Esophagus (tissue), 2 donors: ENCODE data around the gene DPH5. TPM values are rescaled to one million over a fixed set of nuclear protein-coding genes. Genes with fewer than 3 reads are reported as not detected.
"Not testable (repeated sequence)": the region's sequence is repeated elsewhere in the genome, so short reads cannot be mapped to it uniquely, and the experiment has no call there.

Experiments
- H3K27ac ChIP-seq, 2 donors: one replicate each; pipeline ENCODE4 v1.5.1; 2013; ENCODE audit warnings: low read depth in 2 of 2, mild to moderate bottlenecking in 2 of 2, inconsistent platforms in 1 of 2, low read length in 1 of 2, moderate library complexity in 1 of 2
- H3K27me3 ChIP-seq, 2 donors: one replicate each; pipeline ENCODE4 v1.6.1; 2013; ENCODE audit warnings: low read length in 2 of 2, control low read depth in 1 of 2, mild to moderate bottlenecking in 1 of 2; ENCODE audit not compliant: insufficient read depth in 2 of 2, control insufficient read depth in 1 of 2
- H3K36me3 ChIP-seq, 2 donors: one replicate each; pipeline ENCODE4 v1.6.1; 2013; ENCODE audit warnings: low read length in 1 of 2; ENCODE audit not compliant: control insufficient read depth in 2 of 2, insufficient read depth in 2 of 2
- H3K4me1 ChIP-seq, 2 donors: one replicate each; pipeline ENCODE4 v1.6.1; 2013; ENCODE audit warnings: low read length in 1 of 2; ENCODE audit not compliant: control insufficient read depth in 2 of 2, insufficient read depth in 2 of 2
- H3K4me3 ChIP-seq, 2 donors: one replicate each; pipeline ENCODE4 v1.5.1; 2013; ENCODE audit warnings: low read length in 2 of 2, mild to moderate bottlenecking in 2 of 2, low read depth in 1 of 2, moderate library complexity in 1 of 2
- H3K9me3 ChIP-seq, 2 donors: one replicate each; pipeline ENCODE4 v1.6.1; 2013; ENCODE audit warnings: mild to moderate bottlenecking in 2 of 2, low read depth in 1 of 2, low read length in 1 of 2, moderate library complexity in 1 of 2; ENCODE audit not compliant: control insufficient read depth in 2 of 2, insufficient read depth in 1 of 2
- WGBS, 2 donors: extraction: QIAGEN DNeasy Blood & Tissue Kit; methylation state at CpG; one replicate each; pipeline ENCODE4 v1.1.7; 2013; 5-methylcytosine and 5-hydroxymethylcytosine counted together
- polyA plus RNA-seq, 2 donors: library from polyadenylated mRNA; stranded (reverse); fragments of 200-250 nt; gene quantifications; one replicate each; pipeline ENCODE4 v1.2.3, GENCODE V29; 2013
- donor health status: healthy with polysubstance abuse.
- donor health status: Bipolar disorder and iron deficiency.

DPH5 gene
- polyA plus RNA-seq, 2 donors, result 18.3 to 19.5 TPM

- H3K27ac ChIP-seq, result no peak overlapping the region
Measured at GRCh38 chr1:100950781-100951180, 74.8 kb downstream of the DPH5 start.

GRCh38 chr1:100950337-100950736, 75.2 kb downstream of the DPH5 start:
- no peaks in the 10 kb centered on the region for H3K36me3 ChIP-seq
- H3K4me3 ChIP-seq, result no peak overlapping the region
- no peaks in the 10 kb centered on the region for H3K9me3 ChIP-seq
- H3K4me1 ChIP-seq, result peaks cover 0 to 4% of the 10 kb centered on the region in 2 donors
- no peak overlapping the region for H3K27ac ChIP-seq
- H3K27me3 ChIP-seq, result no peaks in the 10 kb centered on the region

More at GRCh38 chr1:100950781-100951180, 74.8 kb downstream of the DPH5 start:
- H3K4me1 ChIP-seq, result peaks cover 0 to 4% of the 10 kb centered on the region in 2 donors
- H3K27me3 ChIP-seq, result no peaks in the 10 kb centered on the region
- 48 to 53% methylated on average over 4 of the region's 4 CpGs for WGBS, 2 donors
- H3K9me3 ChIP-seq, result no peaks in the 10 kb centered on the region
- H3K4me3 ChIP-seq, result no peak overlapping the region
- no peaks in the 10 kb centered on the region for H3K36me3 ChIP-seq

- H3K4me3 ChIP-seq, H3K36me3 ChIP-seq, H3K4me1 ChIP-seq, H3K27me3 ChIP-seq, H3K9me3 ChIP-seq: not testable (repeated sequence)
- 60 to 66% methylated on average over 9 of the region's 9 CpGs for WGBS, 2 donors
- H3K27ac ChIP-seq, result peak overlapping the region in 1 of 2 donors; percentile 42
Measured at GRCh38 chr1:100949515-100950158, 75.9 kb downstream of the DPH5 start.

GRCh38 chr1:100948721-100949405, 76.7 kb downstream of the DPH5 start:
- H3K9me3 ChIP-seq, H3K27me3 ChIP-seq, H3K4me3 ChIP-seq, H3K27ac ChIP-seq, H3K36me3 ChIP-seq, H3K4me1 ChIP-seq: not testable (repeated sequence)
- 78 to 80% methylated on average over 7 of the region's 7 CpGs for WGBS, 2 donors

GRCh38 chr1:100947816-100948215, 77.8 kb downstream of the DPH5 start:
- not testable (repeated sequence) for H3K9me3 ChIP-seq, H3K36me3 ChIP-seq, H3K27me3 ChIP-seq, H3K4me3 ChIP-seq, H3K27ac ChIP-seq, H3K4me1 ChIP-seq
- WGBS, 2 donors, result 94 to 100% methylated on average over 3 of the region's 3 CpGs

GRCh38 chr1:100946064-100946463, 79.5 kb downstream of the DPH5 start:
- not testable (repeated sequence) for H3K27ac ChIP-seq, H3K4me3 ChIP-seq, H3K27me3 ChIP-seq, H3K36me3 ChIP-seq, H3K9me3 ChIP-seq, H3K4me1 ChIP-seq
- WGBS, 2 donors, result 88 to 94% methylated on average over 3 of the region's 3 CpGs

- no peak overlapping the region for H3K4me3 ChIP-seq
- H3K27ac ChIP-seq, result no peak overlapping the region
- H3K27me3 ChIP-seq, result no peaks in the 10 kb centered on the region
- H3K4me1 ChIP-seq, result no peaks in the 10 kb centered on the region
- no peaks in the 10 kb centered on the region for H3K9me3 ChIP-seq
- peaks cover 0 to 2% of the 10 kb centered on the region in 2 donors for H3K36me3 ChIP-seq
- 98 to 100% methylated on average over 1 of the region's 1 CpG for WGBS, 2 donors
Measured at GRCh38 chr1:100943533-100943932, 82.1 kb downstream of the DPH5 start.

GRCh38 chr1:100942304-100943046, 83.1 kb downstream of the DPH5 start:
- 72 to 74% methylated on average over 2 of the region's 2 CpGs for WGBS, 2 donors
- Histone ChIP-seq H3K9me3 (no peaks in the 10 kb centered on the region), H3K27ac (no peak overlapping the region), H3K27me3 (no peaks in the 10 kb centered on the region), H3K36me3 (peaks cover 2% of the 10 kb centered on the region in 2 donors), H3K4me1 (no peaks in the 10 kb centered on the region), H3K4me3 (no peak overlapping the region)

- no peak overlapping the region for H3K4me3 ChIP-seq
- WGBS, 2 donors, result 90 to 97% methylated on average over 9 of the region's 9 CpGs
Measured at GRCh38 chr1:100941580-100942216, 83.9 kb downstream of the DPH5 start.

More at GRCh38 chr1:100941580-100942216, 83.9 kb downstream of the DPH5 start:
- peaks cover 2% of the 10 kb centered on the region in 2 donors for H3K36me3 ChIP-seq
- no peak overlapping the region for H3K27ac ChIP-seq
- H3K9me3 ChIP-seq, result no peaks in the 10 kb centered on the region
- H3K27me3 ChIP-seq, result no peaks in the 10 kb centered on the region
- H3K4me1 ChIP-seq, result no peaks in the 10 kb centered on the region
